ENCODE data around the gene MAP2K4. TPM values are rescaled to one million over a fixed set of nuclear protein-coding genes. Genes with fewer than 3 reads are reported as not detected.

MAP2K4 gene
- total and polyA plus RNA-seq, 2 donors (not counting 1 experiment from before 2014, with no cell fraction given), result 6.2 to 44.8 TPM

GRCh38 chr17:12095522-12095921 lies 74.8 kb downstream of the MAP2K4 start:
- H3K4me1 ChIP-seq (ENCODE audit: control insufficient read depth in 2 of 2, insufficient read depth in 2 of 2, low read length in 2 of 2), result peaks cover 4 to 5% of the 10 kb centered on the region in 2 donors
- peaks cover 9% of the 10 kb centered on the region for H3K4me1 Mint-ChIP-seq
- POLR2A ChIA-PET, result no interaction called here
- H4K20me1 ChIP-seq (ENCODE audit: control insufficient read depth, insufficient read depth, low read length, poor library complexity, severe bottlenecking), result peaks cover 6% of the 10 kb centered on the region
- CTCF ChIA-PET, result no interaction called here
- H3K36me3 ChIP-seq (replicated peaks in 1 of 2; ENCODE audit: control extremely low read depth in 1 of 2, control insufficient read depth in 1 of 2, extremely low read depth in 1 of 2, insufficient read depth in 2 of 2, low read length in 1 of 2), result peaks cover 9 to 10% of the 10 kb centered on the region in 2 experiments
- no peak overlapping the region for H3K9ac ChIP-seq (ENCODE audit: low read length)
- ATAC-seq (ENCODE audit: low read depth), result no peak
- no peak overlapping the region for H3K4me3 ChIP-seq (ENCODE audit: control extremely low read depth in 1 of 5, extremely low read depth in 1 of 5, insufficient read depth in 1 of 5, low read depth in 2 of 5, low read length in 4 of 5)
- no peak overlapping the region for H3K4me3 Mint-ChIP-seq
- H3K27me3 Mint-ChIP-seq, result no peaks in the 10 kb centered on the region
- TF ChIP-seq EZH2 (IDR thresholded peaks at IDR 0.05; ENCODE audit: borderline replicate concordance, insufficient read depth, low read depth, low read length, poor library complexity, severe bottlenecking), result no peak
- TF ChIP-seq, protein P1, sequence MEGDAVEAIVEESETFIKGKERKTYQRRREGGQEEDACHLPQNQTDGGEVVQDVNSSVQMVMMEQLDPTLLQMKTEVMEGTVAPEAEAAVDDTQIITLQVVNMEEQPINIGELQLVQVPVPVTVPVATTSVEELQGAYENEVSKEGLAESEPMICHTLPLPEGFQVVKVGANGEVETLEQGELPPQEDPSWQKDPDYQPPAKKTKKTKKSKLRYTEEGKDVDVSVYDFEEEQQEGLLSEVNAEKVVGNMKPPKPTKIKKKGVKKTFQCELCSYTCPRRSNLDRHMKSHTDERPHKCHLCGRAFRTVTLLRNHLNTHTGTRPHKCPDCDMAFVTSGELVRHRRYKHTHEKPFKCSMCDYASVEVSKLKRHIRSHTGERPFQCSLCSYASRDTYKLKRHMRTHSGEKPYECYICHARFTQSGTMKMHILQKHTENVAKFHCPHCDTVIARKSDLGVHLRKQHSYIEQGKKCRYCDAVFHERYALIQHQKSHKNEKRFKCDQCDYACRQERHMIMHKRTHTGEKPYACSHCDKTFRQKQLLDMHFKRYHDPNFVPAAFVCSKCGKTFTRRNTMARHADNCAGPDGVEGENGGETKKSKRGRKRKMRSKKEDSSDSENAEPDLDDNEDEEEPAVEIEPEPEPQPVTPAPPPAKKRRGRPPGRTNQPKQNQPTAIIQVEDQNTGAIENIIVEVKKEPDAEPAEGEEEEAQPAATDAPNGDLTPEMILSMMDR (IDR thresholded peaks at IDR 0.05), result no peak
- H3K27ac ChIP-seq (ENCODE audit: low read length in 2 of 2), result no peak overlapping the region
- H3K27me3 ChIP-seq (replicated peaks in 1 of 4; ENCODE audit: control extremely low read depth in 1 of 4, control insufficient read depth in 3 of 4, insufficient read depth in 4 of 4, low read length in 3 of 4), result no peaks in the 10 kb centered on the region
- H3K9me3 ChIP-seq (ENCODE audit: control extremely low read depth in 1 of 3, control insufficient read depth in 2 of 3, insufficient read depth in 1 of 3, low read length in 2 of 3), result no peaks in the 10 kb centered on the region
- WGBS (ENCODE audit: insufficient coverage), result no CpG with 5 or more reads among the region's 5 CpGs
- no peaks in the 10 kb centered on the region for H3K9me3 Mint-ChIP-seq (ENCODE audit: insufficient read depth)
- intact Hi-C loops (cut with micrococcal nuclease), result no loop called here
- no peak overlapping the region for H3K4me2 ChIP-seq (replicated peaks; ENCODE audit: low read depth, low read length, poor library complexity, severe bottlenecking)
- no peak for DNase-seq
- H2AFZ ChIP-seq (ENCODE audit: insufficient read depth, low read depth, low read length, poor library complexity, severe bottlenecking), result no peak overlapping the region
- no peak overlapping the region for H3K27ac Mint-ChIP-seq
- no peaks in the 10 kb centered on the region for H3K79me2 ChIP-seq (ENCODE audit: control insufficient read depth, insufficient read depth, low read length)

- WGBS (ENCODE audit: insufficient coverage), result 100% methylated on average over 1 of the region's 3 CpGs
- peaks cover 6% of the 10 kb centered on the region for H4K20me1 ChIP-seq (ENCODE audit: control insufficient read depth, insufficient read depth, low read length, poor library complexity, severe bottlenecking)
- H3K27ac ChIP-seq (ENCODE audit: low read length in 2 of 2), result no peak overlapping the region
- DNase-seq (no peak), ATAC-seq (ENCODE audit: low read depth) (no peak)
- no peaks in the 10 kb centered on the region for H3K79me2 ChIP-seq (ENCODE audit: control insufficient read depth, insufficient read depth, low read length)
- Mint-ChIP-seq H3K27me3 (no peaks in the 10 kb centered on the region), H3K9me3 (ENCODE audit: insufficient read depth) (no peaks in the 10 kb centered on the region), H3K4me1 (peaks cover 9% of the 10 kb centered on the region), H3K4me3 (no peak overlapping the region), H3K27ac (no peak overlapping the region)
- TF ChIP-seq, protein P1 (IDR thresholded peaks at IDR 0.05), result no peak
- no peak for TF ChIP-seq EZH2 (IDR thresholded peaks at IDR 0.05; ENCODE audit: borderline replicate concordance, insufficient read depth, low read depth, low read length, poor library complexity, severe bottlenecking)
- POLR2A ChIA-PET, result no interaction called here
- peaks cover 9 to 10% of the 10 kb centered on the region in 2 experiments for H3K36me3 ChIP-seq (replicated peaks in 1 of 2; ENCODE audit: control extremely low read depth in 1 of 2, control insufficient read depth in 1 of 2, extremely low read depth in 1 of 2, insufficient read depth in 2 of 2, low read length in 1 of 2)
- intact Hi-C loops (cut with micrococcal nuclease), result loop anchor here (2.0 kb wide), 1 partner anchor 101 kb away; the partner anchor contains the start of gene ZNF18
- H3K4me2 ChIP-seq (replicated peaks; ENCODE audit: low read depth, low read length, poor library complexity, severe bottlenecking), result no peak overlapping the region
- H3K4me1 ChIP-seq (ENCODE audit: control insufficient read depth in 2 of 2, insufficient read depth in 2 of 2, low read length in 2 of 2), result peaks cover 4 to 5% of the 10 kb centered on the region in 2 donors
- H3K9ac ChIP-seq (ENCODE audit: low read length), result no peak overlapping the region
- CTCF ChIA-PET, result interaction anchor here (0.8 kb wide), 1 partner anchor 154 kb away, joined by 3 read pairs; no protein-coding TSS in a partner anchor
- no peaks in the 10 kb centered on the region for H3K9me3 ChIP-seq (ENCODE audit: control extremely low read depth in 1 of 3, control insufficient read depth in 2 of 3, insufficient read depth in 1 of 3, low read length in 2 of 3)
- H3K27me3 ChIP-seq (replicated peaks in 1 of 4; ENCODE audit: control extremely low read depth in 1 of 4, control insufficient read depth in 3 of 4, insufficient read depth in 4 of 4, low read length in 3 of 4), result no peaks in the 10 kb centered on the region
- no peak overlapping the region for H2AFZ ChIP-seq (ENCODE audit: insufficient read depth, low read depth, low read length, poor library complexity, severe bottlenecking)
- no peak overlapping the region for H3K4me3 ChIP-seq (ENCODE audit: control extremely low read depth in 1 of 5, extremely low read depth in 1 of 5, insufficient read depth in 1 of 5, low read depth in 2 of 5, low read length in 4 of 5)
Observed at GRCh38 chr17:12097326-12097725, 76.6 kb downstream of the MAP2K4 start.

Measured in B cell (primary cell).